Right lobe of liver (tissue), 4 donors: ENCODE results near the gene UVRAG.

Experiments
- POLR2A ChIP-seq: fragments of 450-650 bp; IDR thresholded peaks from one replicate; pipeline ENCODE4 v1.6.1; 2017; ENCODE audit warnings: antibody characterized with exemption, mild to moderate bottlenecking
- TF ChIP-seq, protein P1 (sequence below), 4 donors: fragments of 200-600 bp in 3 of 4; fragments of 450-650 bp in 1 of 4; IDR thresholded peaks; one replicate each; pipeline versions ENCODE4 v1.5.1 to v1.8.0; 2016 to 2022; ENCODE audit warnings: antibody characterized with exemption in 4 of 4, mild to moderate bottlenecking in 2 of 4
- donor health status: DM: no; HTN: no; CAD: no.
- donor health status: DM: no; HTN: no; CAD: no.
- donor health status: DM: no; HTN: yes; CAD: no.

DNA sequence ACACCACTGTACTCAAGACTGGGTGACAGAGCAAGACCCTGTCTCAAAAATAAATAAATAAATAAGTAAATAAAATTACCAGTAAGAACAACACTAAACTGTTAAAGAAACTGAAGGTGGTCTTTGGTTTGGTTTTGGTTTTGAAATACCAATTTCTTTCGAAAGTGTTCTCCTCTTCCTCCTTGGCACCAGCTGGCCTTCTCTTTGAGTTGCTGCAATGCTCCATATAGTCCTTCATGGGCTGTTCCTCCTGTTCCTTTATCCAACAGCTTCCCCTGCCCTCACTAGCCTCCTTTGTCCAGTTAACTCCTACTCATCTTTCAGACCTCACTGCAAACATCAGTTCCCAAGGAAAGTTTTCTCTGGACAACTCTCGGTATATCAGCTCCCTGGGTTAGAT lies 5.0 kb upstream of the UVRAG start:
- TF ChIP-seq, protein P1, sequence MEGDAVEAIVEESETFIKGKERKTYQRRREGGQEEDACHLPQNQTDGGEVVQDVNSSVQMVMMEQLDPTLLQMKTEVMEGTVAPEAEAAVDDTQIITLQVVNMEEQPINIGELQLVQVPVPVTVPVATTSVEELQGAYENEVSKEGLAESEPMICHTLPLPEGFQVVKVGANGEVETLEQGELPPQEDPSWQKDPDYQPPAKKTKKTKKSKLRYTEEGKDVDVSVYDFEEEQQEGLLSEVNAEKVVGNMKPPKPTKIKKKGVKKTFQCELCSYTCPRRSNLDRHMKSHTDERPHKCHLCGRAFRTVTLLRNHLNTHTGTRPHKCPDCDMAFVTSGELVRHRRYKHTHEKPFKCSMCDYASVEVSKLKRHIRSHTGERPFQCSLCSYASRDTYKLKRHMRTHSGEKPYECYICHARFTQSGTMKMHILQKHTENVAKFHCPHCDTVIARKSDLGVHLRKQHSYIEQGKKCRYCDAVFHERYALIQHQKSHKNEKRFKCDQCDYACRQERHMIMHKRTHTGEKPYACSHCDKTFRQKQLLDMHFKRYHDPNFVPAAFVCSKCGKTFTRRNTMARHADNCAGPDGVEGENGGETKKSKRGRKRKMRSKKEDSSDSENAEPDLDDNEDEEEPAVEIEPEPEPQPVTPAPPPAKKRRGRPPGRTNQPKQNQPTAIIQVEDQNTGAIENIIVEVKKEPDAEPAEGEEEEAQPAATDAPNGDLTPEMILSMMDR (IDR thresholded peaks at IDR 0.05) = no peak
- no peak for TF ChIP-seq POLR2A
